Gastrocnemius medialis (tissue), 4 donors: ENCODE data around the gene BAIAP2L2.
"Not testable (repeated sequence)": the region's sequence is repeated elsewhere in the genome, so short reads cannot be mapped to it uniquely, and the experiment has no call there.

Experiments used
- POLR2A ChIP-seq, 2 donors: fragments of 450-650 bp; IDR thresholded peaks; one replicate each; pipeline ENCODE4 v1.6.1; 2017; ENCODE audit warnings: antibody characterized with exemption in 2 of 2, mild to moderate bottlenecking in 2 of 2, moderate library complexity in 2 of 2
- TF ChIP-seq, protein P1 (sequence below), 5 experiments: fragments of 450-650 bp in 3 of 5; fragments of 200-600 bp in 2 of 5; sonication (generic) in 2 of 5; IDR thresholded peaks in 4 of 5; conservative IDR thresholded peaks in 1 of 5; 1 replicate in 4 of 5; 2 replicates in 1 of 5; pipeline ENCODE4 v1.5.1; 2016 to 2019; ENCODE audit warnings: antibody characterized with exemption in 5 of 5, mild to moderate bottlenecking in 3 of 5, moderate library complexity in 3 of 5

DNA sequence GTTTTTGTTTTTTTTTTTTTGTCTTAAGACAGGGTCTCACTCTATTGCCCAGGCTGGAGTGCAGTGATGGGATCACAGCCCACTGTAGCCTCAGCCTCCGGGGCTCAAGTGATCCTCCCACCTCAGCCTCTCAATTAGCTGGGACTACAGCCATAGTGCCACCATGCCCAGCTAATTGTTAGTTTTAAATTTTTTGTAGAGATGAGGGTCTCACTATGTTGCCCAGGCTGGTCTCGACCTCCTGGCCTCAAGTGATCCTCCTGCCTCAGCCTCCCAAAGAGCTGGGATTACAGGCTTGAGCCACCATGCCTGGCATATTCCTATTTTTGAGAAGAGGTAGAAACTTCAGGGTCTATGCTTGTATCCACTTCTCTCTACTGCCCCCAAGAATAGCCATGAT, 8.3 kb upstream of the BAIAP2L2 start:
- TF ChIP-seq POLR2A (IDR thresholded peaks at IDR 0.05), result not testable (repeated sequence)
- TF ChIP-seq, protein P1, sequence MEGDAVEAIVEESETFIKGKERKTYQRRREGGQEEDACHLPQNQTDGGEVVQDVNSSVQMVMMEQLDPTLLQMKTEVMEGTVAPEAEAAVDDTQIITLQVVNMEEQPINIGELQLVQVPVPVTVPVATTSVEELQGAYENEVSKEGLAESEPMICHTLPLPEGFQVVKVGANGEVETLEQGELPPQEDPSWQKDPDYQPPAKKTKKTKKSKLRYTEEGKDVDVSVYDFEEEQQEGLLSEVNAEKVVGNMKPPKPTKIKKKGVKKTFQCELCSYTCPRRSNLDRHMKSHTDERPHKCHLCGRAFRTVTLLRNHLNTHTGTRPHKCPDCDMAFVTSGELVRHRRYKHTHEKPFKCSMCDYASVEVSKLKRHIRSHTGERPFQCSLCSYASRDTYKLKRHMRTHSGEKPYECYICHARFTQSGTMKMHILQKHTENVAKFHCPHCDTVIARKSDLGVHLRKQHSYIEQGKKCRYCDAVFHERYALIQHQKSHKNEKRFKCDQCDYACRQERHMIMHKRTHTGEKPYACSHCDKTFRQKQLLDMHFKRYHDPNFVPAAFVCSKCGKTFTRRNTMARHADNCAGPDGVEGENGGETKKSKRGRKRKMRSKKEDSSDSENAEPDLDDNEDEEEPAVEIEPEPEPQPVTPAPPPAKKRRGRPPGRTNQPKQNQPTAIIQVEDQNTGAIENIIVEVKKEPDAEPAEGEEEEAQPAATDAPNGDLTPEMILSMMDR (IDR thresholded peaks at IDR 0.05 in 4 of 5, conservative IDR thresholded peaks at IDR 0.05 in 1 of 5), result not testable (repeated sequence)
